H9 (cell line): ENCODE results near the gene RAD51C. TPM values are rescaled to one million over a fixed set of nuclear protein-coding genes. Genes with fewer than 3 reads are reported as not detected.

Source experiments
- DNase-seq: peaks from one replicate; pipeline ENCODE4 v3.0.0-alpha.2; 2017
- H2AFZ ChIP-seq: one replicate; pipeline ENCODE4 v1.6.1; 2013; ENCODE audit warnings: mild to moderate bottlenecking, low read length, control low read depth, moderate library complexity
- H2AK5ac ChIP-seq: 2 replicates; pipeline ENCODE4 v1.6.1; 2013; ENCODE audit warnings: low read length, control low read depth, mixed read lengths; ENCODE audit not compliant: insufficient read length
- H2BK120ac ChIP-seq: one replicate; pipeline ENCODE4 v1.6.1; 2013; ENCODE audit warnings: low read depth, mild to moderate bottlenecking, low read length, control low read depth, inconsistent platforms; ENCODE audit not compliant: poor library complexity, severe bottlenecking
- H2BK12ac ChIP-seq: 2 replicates; pipeline ENCODE4 v1.6.1; 2013; ENCODE audit warnings: low read length, control low read depth, mixed read lengths, low read depth; ENCODE audit not compliant: insufficient read length
- H2BK15ac ChIP-seq: 2 replicates; pipeline ENCODE4 v1.6.1; 2013; ENCODE audit warnings: low read depth, low read length, control low read depth
- H2BK20ac ChIP-seq: one replicate; pipeline ENCODE4 v1.6.1; 2013; ENCODE audit warnings: low read depth, mild to moderate bottlenecking, low read length, control low read depth, inconsistent platforms; ENCODE audit not compliant: poor library complexity, severe bottlenecking
- H2BK5ac ChIP-seq: 2 replicates; pipeline ENCODE4 v1.6.1; 2013; ENCODE audit warnings: low read length, control low read depth, mixed read lengths; ENCODE audit not compliant: insufficient read length
- H3K14ac ChIP-seq: 2 replicates; pipeline ENCODE4 v1.6.1; 2013; ENCODE audit warnings: low read length, control low read depth; ENCODE audit not compliant: insufficient read depth
- H3K18ac ChIP-seq: 2 replicates; pipeline ENCODE4 v1.6.1; 2013; ENCODE audit warnings: low read depth, mild to moderate bottlenecking, mixed read lengths, low read length, control low read depth; ENCODE audit not compliant: insufficient read length
- H3K23ac ChIP-seq: 2 replicates; pipeline ENCODE4 v1.6.1; 2013; ENCODE audit warnings: low read length, control low read depth, mixed read lengths, low read depth; ENCODE audit not compliant: insufficient read length
- H3K23me2 ChIP-seq: 2 replicates; pipeline ENCODE4 v1.6.1; 2013; ENCODE audit warnings: low read depth, mild to moderate bottlenecking, mixed read lengths, low read length, control low read depth; ENCODE audit not compliant: insufficient read length, poor library complexity, severe bottlenecking
- H3K27ac ChIP-seq: 2 replicates; pipeline ENCODE4 v1.5.1; 2013; ENCODE audit warnings: low read length, control low read depth, mixed read lengths, low read depth; ENCODE audit not compliant: insufficient read length
- H3K27me3 ChIP-seq: 2 replicates; pipeline ENCODE4 v1.6.1; 2013; ENCODE audit warnings: low read length, control low read depth, inconsistent platforms; ENCODE audit not compliant: insufficient read depth
- H3K4ac ChIP-seq: 2 replicates; pipeline ENCODE4 v1.6.1; 2013; ENCODE audit warnings: low read depth, mild to moderate bottlenecking, control low read depth, inconsistent platforms, low read length, moderate library complexity
- H3K4me1 ChIP-seq: 2 replicates; pipeline ENCODE4 v1.6.1; 2013; ENCODE audit warnings: low read length, control low read depth, inconsistent platforms; ENCODE audit not compliant: insufficient read depth
- H3K4me2 ChIP-seq: 2 replicates; pipeline ENCODE4 v1.6.1; 2013; ENCODE audit warnings: low read length, control low read depth, mixed read lengths; ENCODE audit not compliant: insufficient read length, insufficient read depth
- H3K56ac ChIP-seq: 2 replicates; pipeline ENCODE4 v1.6.1; 2013; ENCODE audit warnings: low read depth, mild to moderate bottlenecking, mixed read lengths, low read length, control low read depth; ENCODE audit not compliant: insufficient read length
- H3K79me1 ChIP-seq: 2 replicates; pipeline ENCODE4 v1.6.1; 2013; ENCODE audit warnings: low read depth, mild to moderate bottlenecking, moderate library complexity, low read length, control low read depth, inconsistent platforms; ENCODE audit not compliant: insufficient read depth, poor library complexity, severe bottlenecking
- H3K79me2 ChIP-seq: 2 replicates; pipeline ENCODE4 v1.6.1; 2013; ENCODE audit warnings: low read length, control low read depth, inconsistent platforms; ENCODE audit not compliant: insufficient read depth
- H3K9ac ChIP-seq: 2 replicates; pipeline ENCODE4 v1.6.1; 2013; ENCODE audit warnings: low read length, control low read depth, mixed read lengths; ENCODE audit not compliant: insufficient read length; ENCODE audit errors: extremely low read depth
- H3K9me3 ChIP-seq: one replicate; pipeline ENCODE4 v1.6.1; 2013; ENCODE audit warnings: low read depth, low read length, inconsistent platforms; ENCODE audit not compliant: control insufficient read depth
- H3T11ph ChIP-seq: one replicate; pipeline ENCODE4 v1.6.1; 2013; ENCODE audit warnings: mild to moderate bottlenecking, low read length, control low read depth, inconsistent platforms
- H4K20me1 ChIP-seq: one replicate; pipeline ENCODE4 v1.6.1; 2013; ENCODE audit not compliant: control insufficient read depth, insufficient read length, insufficient read depth
- H4K5ac ChIP-seq: 2 replicates; pipeline ENCODE4 v1.6.1; 2013; ENCODE audit warnings: low read depth, mild to moderate bottlenecking, mixed read lengths, low read length, control low read depth; ENCODE audit not compliant: insufficient read length
- H4K8ac ChIP-seq: replicated peaks from 2 replicates; pipeline ENCODE4 v1.6.1; 2013; ENCODE audit warnings: low read length, control low read depth, mixed read lengths, low read depth; ENCODE audit not compliant: insufficient read length
- H4K91ac ChIP-seq: 2 replicates; pipeline ENCODE4 v1.6.1; 2013; ENCODE audit warnings: low read depth, mild to moderate bottlenecking, moderate library complexity, mixed read lengths, low read length, control low read depth; ENCODE audit not compliant: insufficient read length
- H3K27ac Mint-ChIP-seq, 3 experiments: 2 replicates in 2 of 3; 3 replicates in 1 of 3; pipeline ENCODE4 v1.8.0; 2020 to 2021; ENCODE audit warnings: mixed read lengths in 3 of 3, mild to moderate bottlenecking in 1 of 3, moderate library complexity in 1 of 3
- H3K27me3 Mint-ChIP-seq: 2 replicates; pipeline ENCODE4 v1.8.0; 2021; ENCODE audit warnings: low read depth, mild to moderate bottlenecking, moderate library complexity, mixed read lengths
- H3K36me3 Mint-ChIP-seq, 3 experiments: 2 replicates in 2 of 3; 3 replicates in 1 of 3; pipeline ENCODE4 v1.8.0; 2020 to 2021; ENCODE audit warnings: low read depth in 3 of 3, mixed read lengths in 3 of 3; ENCODE audit not compliant: insufficient read depth in 1 of 3
- H3K4me1 Mint-ChIP-seq, 2 experiments: 2 replicates each; pipeline ENCODE4 v1.8.0; 2020; ENCODE audit warnings: mixed read lengths in 2 of 2
- H3K4me3 Mint-ChIP-seq, 2 experiments: 2 replicates in 1 of 2; 3 replicates in 1 of 2; pipeline ENCODE4 v1.8.0; 2020 to 2021; ENCODE audit warnings: mild to moderate bottlenecking in 2 of 2, mixed read lengths in 2 of 2, moderate library complexity in 1 of 2
- H3K9me3 Mint-ChIP-seq, 2 experiments: 2 replicates in 1 of 2; 3 replicates in 1 of 2; pipeline ENCODE4 v1.8.0; 2020; ENCODE audit warnings: mild to moderate bottlenecking in 2 of 2, mixed read lengths in 2 of 2, moderate library complexity in 1 of 2
- CTCF ChIP-seq: fragments of 200-600 bp; sonication (generic); conservative IDR thresholded peaks from 3 replicates; pipeline ENCODE4 v1.8.0; 2021; ENCODE audit warnings: antibody characterized with exemption, mild to moderate bottlenecking
- WGBS: extraction: QIAGEN DNeasy Blood & Tissue Kit; methylation state at CpG from one replicate; pipeline ENCODE4 v1.1.7; 2013; ENCODE audit warnings: missing lambda C conversion rate, low lambda C conversion rate, mixed read lengths; ENCODE audit not compliant: insufficient read length; ENCODE audit errors: extremely low coverage; 5-methylcytosine and 5-hydroxymethylcytosine counted together
- total RNA-seq: library from RNA; stranded (reverse); gene quantifications from 2 replicates; pipeline ENCODE4 v1.2.1, GENCODE V29; 2021

Gene RAD51C
- total RNA-seq, 1 experiment from 2014 or later: 11.3 TPM

- no peak overlapping the region for H3K14ac ChIP-seq
- no peak overlapping the region for H3K18ac ChIP-seq
- H2AFZ ChIP-seq: no peak overlapping the region
- no peak overlapping the region for H2BK120ac ChIP-seq
- no peaks in the 10 kb centered on the region for H3K9me3 Mint-ChIP-seq
- H4K5ac ChIP-seq: no peak overlapping the region
- no peaks in the 10 kb centered on the region for H4K20me1 ChIP-seq
- no peaks in the 10 kb centered on the region; a peak in 1 of 7 replicates for H3K36me3 Mint-ChIP-seq
- H3K56ac ChIP-seq: no peak overlapping the region
- peaks cover 44% of the 10 kb centered on the region for H3K27me3 Mint-ChIP-seq
- no peak overlapping the region for H3T11ph ChIP-seq
- no peak for TF ChIP-seq CTCF
- no peaks in the 10 kb centered on the region for H3K27me3 ChIP-seq
- no peak overlapping the region for H3K27ac ChIP-seq
- no CpG with 5 or more reads among the region's 2 CpGs for WGBS
- H4K8ac ChIP-seq: no peak overlapping the region
- no peak overlapping the region for H2AK5ac ChIP-seq
- no peaks in the 10 kb centered on the region; the same call in 1 of the 2 replicates for H3K4me1 ChIP-seq
- H3K79me1 ChIP-seq: no peaks in the 10 kb centered on the region
- no peak overlapping the region for H4K91ac ChIP-seq
- no peak overlapping the region for H3K23ac ChIP-seq
- DNase-seq: no peak
- peaks cover 7% of the 10 kb centered on the region for H3K23me2 ChIP-seq
- no peak overlapping the region for H2BK12ac ChIP-seq
- no peaks in the 10 kb centered on the region for H3K9me3 ChIP-seq
- no peak overlapping the region for H2BK20ac ChIP-seq
- H3K27ac Mint-ChIP-seq: no peak overlapping the region
- no peak overlapping the region for H3K4ac ChIP-seq
- no peak overlapping the region for H3K4me3 Mint-ChIP-seq
- H3K9ac ChIP-seq: no peak overlapping the region
- H3K4me1 Mint-ChIP-seq: peaks cover 10 to 15% of the 10 kb centered on the region in 2 experiments
- H3K4me2 ChIP-seq: no peak overlapping the region
- no peak overlapping the region for H2BK15ac ChIP-seq
- no peaks in the 10 kb centered on the region for H3K79me2 ChIP-seq
- H2BK5ac ChIP-seq: no peak overlapping the region
These were observed 60.6 kb downstream of the RAD51C start for GRCh38 chr17:58753026-58753425.
